SK-N-SH treated with all-trans-retinoic acid at 6 μM for 48 hours (cell line): Measurements from ENCODE around the gene PAK6.

Experiments used
- ARNTL ChIP-seq: fragments of 450-650 bp; formaldehyde crosslinking; IDR thresholded peaks from 2 replicates; pipeline ENCODE4 v1.5.0; 2020; ENCODE audit warnings: low read depth, mild to moderate bottlenecking, moderate library complexity, borderline replicate concordance
- BACH2 ChIP-seq: fragments of 250-450 bp; sonication (Bioruptor Pico); IDR thresholded peaks from 2 replicates; pipeline ENCODE4 v1.9.0; 2021; ENCODE audit warnings: mild to moderate bottlenecking, borderline replicate concordance
- ESRRG ChIP-seq: fragments of 250-450 bp; sonication (Bioruptor Pico); IDR thresholded peaks from 2 replicates; pipeline ENCODE4 v1.6.1; 2021; ENCODE audit warnings: mild to moderate bottlenecking
- TF ChIP-seq, protein P1 (sequence below): fragments of 250-450 bp; sonication (Bioruptor Pico); IDR thresholded peaks from 2 replicates; pipeline ENCODE4 v1.8.0; 2020; ENCODE audit warnings: mild to moderate bottlenecking, moderate library complexity, borderline replicate concordance
- TF ChIP-seq, protein P2 (sequence below): fragments of 250-450 bp; sonication (Bioruptor Pico); IDR thresholded peaks from 2 replicates; pipeline ENCODE4 v1.5.0; 2020; ENCODE audit warnings: mild to moderate bottlenecking, moderate library complexity

- TF ChIP-seq, protein P1, sequence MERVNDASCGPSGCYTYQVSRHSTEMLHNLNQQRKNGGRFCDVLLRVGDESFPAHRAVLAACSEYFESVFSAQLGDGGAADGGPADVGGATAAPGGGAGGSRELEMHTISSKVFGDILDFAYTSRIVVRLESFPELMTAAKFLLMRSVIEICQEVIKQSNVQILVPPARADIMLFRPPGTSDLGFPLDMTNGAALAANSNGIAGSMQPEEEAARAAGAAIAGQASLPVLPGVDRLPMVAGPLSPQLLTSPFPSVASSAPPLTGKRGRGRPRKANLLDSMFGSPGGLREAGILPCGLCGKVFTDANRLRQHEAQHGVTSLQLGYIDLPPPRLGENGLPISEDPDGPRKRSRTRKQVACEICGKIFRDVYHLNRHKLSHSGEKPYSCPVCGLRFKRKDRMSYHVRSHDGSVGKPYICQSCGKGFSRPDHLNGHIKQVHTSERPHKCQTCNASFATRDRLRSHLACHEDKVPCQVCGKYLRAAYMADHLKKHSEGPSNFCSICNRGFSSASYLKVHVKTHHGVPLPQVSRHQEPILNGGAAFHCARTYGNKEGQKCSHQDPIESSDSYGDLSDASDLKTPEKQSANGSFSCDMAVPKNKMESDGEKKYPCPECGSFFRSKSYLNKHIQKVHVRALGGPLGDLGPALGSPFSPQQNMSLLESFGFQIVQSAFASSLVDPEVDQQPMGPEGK (CRISPR knock-in tag) = no peak
- TF ChIP-seq, protein P2, sequence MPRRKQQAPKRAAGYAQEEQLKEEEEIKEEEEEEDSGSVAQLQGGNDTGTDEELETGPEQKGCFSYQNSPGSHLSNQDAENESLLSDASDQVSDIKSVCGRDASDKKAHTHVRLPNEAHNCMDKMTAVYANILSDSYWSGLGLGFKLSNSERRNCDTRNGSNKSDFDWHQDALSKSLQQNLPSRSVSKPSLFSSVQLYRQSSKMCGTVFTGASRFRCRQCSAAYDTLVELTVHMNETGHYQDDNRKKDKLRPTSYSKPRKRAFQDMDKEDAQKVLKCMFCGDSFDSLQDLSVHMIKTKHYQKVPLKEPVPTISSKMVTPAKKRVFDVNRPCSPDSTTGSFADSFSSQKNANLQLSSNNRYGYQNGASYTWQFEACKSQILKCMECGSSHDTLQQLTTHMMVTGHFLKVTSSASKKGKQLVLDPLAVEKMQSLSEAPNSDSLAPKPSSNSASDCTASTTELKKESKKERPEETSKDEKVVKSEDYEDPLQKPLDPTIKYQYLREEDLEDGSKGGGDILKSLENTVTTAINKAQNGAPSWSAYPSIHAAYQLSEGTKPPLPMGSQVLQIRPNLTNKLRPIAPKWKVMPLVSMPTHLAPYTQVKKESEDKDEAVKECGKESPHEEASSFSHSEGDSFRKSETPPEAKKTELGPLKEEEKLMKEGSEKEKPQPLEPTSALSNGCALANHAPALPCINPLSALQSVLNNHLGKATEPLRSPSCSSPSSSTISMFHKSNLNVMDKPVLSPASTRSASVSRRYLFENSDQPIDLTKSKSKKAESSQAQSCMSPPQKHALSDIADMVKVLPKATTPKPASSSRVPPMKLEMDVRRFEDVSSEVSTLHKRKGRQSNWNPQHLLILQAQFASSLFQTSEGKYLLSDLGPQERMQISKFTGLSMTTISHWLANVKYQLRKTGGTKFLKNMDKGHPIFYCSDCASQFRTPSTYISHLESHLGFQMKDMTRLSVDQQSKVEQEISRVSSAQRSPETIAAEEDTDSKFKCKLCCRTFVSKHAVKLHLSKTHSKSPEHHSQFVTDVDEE (CRISPR knock-in tag) = no peak
- TF ChIP-seq ESRRG (CRISPR knock-in tag) (no peak), BACH2 (no peak), ARNTL (CRISPR knock-in tag) (no peak)
Measured at GRCh38 chr15:40254452-40254851, 15.6 kb downstream of the PAK6 start.
